GM21619 (cell line): ENCODE measurements around the gene FOXN3.
A peak's percentile ranks its signal among the peaks of the same experiment; 100 is the strongest.

ENCODE experiments used
- ATAC-seq: cut with Tn5 transposase; IDR thresholded peaks from one replicate; pipeline ENCODE4 v1.9.1; 2021; ENCODE audit not compliant: unreplicated experiment

The FOXN3 gene

DNA sequence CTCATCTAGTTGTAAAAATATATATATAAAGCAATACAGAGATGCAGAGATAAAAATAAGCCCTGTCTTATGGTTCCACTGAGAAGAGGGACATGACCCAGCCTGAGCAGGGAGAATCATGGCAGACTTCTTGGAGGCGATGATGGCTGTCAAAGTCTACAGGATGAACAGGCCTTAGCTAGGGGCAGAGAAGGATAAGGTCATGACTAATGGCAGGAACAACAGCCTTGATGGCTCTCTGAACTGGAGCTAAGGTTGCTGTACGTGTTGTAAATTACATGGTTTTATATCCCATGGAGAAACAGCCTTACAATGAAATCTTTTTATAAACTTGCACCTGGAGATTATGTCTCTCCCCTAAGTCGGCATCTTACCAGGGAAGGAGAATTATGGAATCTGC lies 32.4 kb downstream of the FOXN3 start:
- ATAC-seq = no peak

GRCh38 chr14:89384023-89384422 lies 33.0 kb downstream of the FOXN3 start:
- peak; percentile 91 for ATAC-seq

GRCh38 chr14:89382901-89383845 lies 33.9 kb downstream of the FOXN3 start:
- ATAC-seq = no peak

DNA sequence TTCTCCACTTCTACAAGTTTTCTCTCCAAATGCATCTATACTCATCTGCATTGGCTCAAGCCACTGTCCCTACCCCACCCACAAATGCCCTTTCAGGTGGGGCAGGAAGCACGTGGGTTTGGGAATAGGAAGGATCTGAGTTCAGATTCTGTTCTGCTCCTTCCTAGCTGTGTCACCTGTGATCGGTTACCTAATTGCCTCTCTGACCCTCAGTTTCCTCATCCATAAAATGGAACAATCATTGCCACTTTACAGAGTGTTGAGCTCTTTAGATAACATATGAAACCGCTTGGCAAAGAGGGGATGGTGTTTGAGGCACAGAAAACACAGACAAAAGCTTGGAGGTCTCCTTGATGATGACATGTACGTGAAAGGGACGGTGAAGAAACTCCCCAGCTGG lies 34.5 kb downstream of the FOXN3 start:
- ATAC-seq = no peak

DNA sequence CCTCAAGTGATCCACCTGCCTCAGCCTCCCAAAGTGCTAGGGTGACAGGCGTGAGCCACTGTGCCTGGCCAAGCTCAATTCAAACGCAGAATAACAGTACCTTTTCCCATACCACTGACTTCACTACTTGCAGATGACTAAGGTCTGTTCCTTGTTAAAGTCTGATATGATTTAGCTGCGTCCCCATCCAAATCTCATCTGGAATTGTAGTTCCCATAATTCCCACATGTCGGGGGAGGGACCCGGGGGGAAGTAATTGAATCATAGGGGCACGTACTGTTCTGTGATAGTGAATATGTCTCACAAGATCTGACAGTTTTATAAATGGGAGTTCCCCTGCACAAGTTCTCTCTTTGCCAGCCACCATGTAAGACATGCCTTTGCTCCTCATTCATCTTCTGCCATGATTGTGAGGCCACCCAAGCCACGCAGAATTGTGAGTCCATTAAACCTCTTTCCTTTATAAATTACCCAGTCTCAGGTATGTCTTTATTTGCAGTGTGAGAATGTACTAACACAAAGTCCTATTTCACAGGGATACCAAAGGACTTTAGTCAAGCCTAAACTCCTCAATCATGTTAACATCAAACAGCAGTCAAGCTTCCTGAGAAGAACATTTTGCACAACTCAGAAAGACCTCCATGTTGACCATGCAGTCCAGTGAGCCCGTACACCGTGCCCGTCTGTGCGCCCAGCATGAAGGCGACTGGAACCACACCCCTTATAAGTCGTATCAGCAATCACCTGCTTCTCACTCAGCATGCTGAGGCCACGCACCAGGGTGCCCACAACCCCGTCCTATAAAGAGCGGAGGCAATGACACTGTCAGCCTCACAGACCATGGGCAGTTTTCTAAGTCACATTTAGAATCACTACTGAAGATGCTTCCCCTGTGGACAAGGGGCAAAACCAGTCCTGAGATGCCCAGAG lies 36.9 kb downstream of the FOXN3 start:
- ATAC-seq = no peak

GRCh38 chr14:89379006-89379405 lies 38.0 kb downstream of the FOXN3 start:
- ATAC-seq = no peak

DNA sequence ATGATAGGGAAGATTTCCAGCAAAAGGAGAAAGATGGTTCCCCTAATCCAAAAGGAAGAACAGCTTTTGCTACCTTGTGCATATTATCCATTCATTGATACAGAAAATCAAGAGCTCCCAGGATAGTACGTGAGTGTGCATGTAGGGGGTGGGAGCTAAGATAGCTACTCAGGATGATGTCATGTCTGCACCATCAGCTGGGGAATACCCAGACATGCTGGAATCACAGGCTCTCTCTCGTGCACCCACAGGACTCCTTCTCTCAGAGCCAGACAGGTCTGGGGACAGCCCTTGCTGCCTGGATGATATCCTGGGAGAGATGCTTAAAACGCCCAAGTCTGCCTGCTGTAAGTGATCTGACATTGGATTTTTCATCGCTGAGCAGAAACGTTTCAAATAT lies 38.9 kb downstream of the FOXN3 start:
- peak; percentile 83 for ATAC-seq

GRCh38 chr14:89377544-89377943 lies 39.5 kb downstream of the FOXN3 start:
- no peak for ATAC-seq

DNA sequence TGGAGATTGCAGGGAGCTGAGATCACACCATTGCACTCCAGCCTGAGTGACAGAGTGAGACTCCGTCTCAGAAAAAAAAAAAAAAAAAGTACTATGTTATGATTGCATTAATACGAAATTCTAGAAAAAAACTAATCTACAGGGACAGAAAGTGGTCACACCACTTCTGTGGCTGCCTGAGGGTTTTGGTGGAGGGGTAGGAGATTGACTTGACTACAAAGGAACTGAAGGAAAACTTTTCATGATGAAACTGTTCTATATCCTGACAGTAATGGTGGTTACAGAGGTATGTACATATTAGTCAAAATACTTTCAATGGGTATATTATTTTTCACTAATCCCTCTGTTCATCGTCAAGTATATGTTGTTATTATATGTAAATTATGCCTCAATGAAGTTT lies 42.1 kb downstream of the FOXN3 start:
- no peak for ATAC-seq

GRCh38 chr14:89373185-89373584 lies 43.8 kb downstream of the FOXN3 start:
- no peak for ATAC-seq

GRCh38 chr14:89372512-89372883 lies 44.5 kb downstream of the FOXN3 start:
- no peak for ATAC-seq

GRCh38 chr14:89371585-89372511 lies 45.2 kb downstream of the FOXN3 start:
- ATAC-seq = no peak

- ATAC-seq = no peak
Measured at GRCh38 chr14:89370781-89371180, 46.3 kb downstream of the FOXN3 start.

DNA sequence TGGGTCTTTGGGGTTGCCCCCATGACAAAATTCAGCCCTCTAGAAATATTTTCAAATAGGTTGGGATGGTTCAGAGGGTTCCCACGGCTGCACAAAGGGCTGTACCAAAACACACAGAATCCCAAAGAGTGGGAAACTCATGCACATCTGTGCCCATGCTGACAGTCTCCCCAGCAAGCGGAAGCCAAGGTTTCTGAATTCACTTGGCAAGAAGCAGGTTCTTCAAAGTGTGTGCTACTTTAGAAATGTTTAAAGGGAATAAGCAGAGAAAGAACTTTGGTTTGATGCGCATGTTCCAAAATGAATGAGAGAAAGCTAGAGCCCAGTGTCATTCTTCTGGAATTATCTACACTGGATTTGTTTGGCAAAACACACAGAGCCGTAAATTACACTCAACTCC lies 46.7 kb downstream of the FOXN3 start:
- ATAC-seq = no peak

DNA sequence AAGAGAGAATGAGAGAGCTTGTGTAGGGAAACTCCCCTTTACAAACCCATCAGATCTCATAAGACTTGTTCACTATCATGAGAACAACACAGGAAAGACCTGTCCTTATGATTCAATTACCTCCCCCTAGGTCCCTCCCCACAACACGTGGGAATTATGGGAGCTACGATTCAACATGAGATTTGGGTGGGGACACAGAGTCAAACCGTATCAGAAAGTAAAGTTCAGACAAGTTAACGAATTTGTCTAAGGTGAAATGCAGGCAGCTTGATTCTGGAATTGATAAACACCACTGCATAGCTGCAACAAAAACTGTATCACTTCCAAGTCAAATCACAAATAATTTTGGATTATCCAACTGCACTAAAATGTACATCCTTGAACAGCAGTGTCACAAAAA lies 47.4 kb downstream of the FOXN3 start:
- no peak for ATAC-seq

GRCh38 chr14:89368490-89369477 lies 48.2 kb downstream of the FOXN3 start:
- ATAC-seq = no peak

- ATAC-seq = no peak
Measured at GRCh38 chr14:89367779-89368120, 49.3 kb downstream of the FOXN3 start.

DNA sequence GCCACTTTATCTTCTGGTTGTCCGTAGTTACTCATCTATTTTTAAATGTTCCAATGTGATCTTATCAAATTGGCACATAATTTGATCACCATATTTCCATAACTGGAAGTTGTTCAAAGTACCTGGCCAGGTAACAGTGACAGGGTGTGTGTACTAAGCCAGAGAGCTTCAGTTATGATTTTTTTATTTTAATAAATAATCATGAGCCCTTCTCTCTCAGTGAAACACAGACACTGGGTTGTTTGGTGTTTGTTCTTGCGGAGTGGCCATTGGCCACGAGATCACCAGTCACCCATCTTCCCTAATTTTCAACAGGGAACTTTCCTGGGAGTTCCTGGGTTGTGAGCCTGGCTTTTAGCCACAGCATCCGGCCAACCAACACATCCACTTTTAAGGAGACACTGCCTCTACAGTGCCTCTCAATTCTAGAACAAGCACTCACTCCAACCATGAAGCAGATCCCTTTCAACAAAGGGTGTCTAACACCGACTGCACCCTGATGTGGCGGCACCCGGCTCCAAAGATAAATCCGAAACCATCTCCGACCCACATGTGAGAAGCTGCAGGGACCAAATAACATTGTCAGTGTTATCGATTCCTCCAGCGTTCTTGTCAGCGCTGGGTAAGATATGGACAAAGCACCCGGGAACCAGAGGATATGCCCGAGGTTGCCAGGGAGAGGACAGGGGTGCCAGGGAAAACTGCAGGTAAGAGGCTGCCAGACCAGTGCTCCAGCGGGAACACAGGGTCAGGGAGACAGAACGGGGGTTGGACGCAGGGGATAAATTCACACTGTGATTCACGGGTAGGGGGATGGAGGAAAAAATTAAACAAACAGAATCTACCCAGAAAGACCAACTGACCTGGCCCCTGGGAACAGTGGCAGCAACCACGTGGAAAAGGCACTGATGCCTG lies 49.9 kb downstream of the FOXN3 start:
- ATAC-seq = no peak
